Pancreas (tissue), 10 donors: ENCODE results near the gene PAPPA. TPM values are rescaled to one million over a fixed set of nuclear protein-coding genes. Genes with fewer than 3 reads are reported as not detected.

ENCODE experiments used
- ATAC-seq, 4 donors: fragments of 200-7000 bp; cut with Tn5 transposase; one replicate each; pipeline versions ENCODE4 v1.8.0 to v1.9.1; 2020; ENCODE audit warnings: mild to moderate bottlenecking in 4 of 4, moderate library complexity in 4 of 4
- DNase-seq, 6 donors: peaks; one replicate each; pipeline ENCODE4 v3.0.0-alpha.2; 2020
- FAIRE-seq: peaks from 2 replicates; lab custom pipeline; 2012; peaks lifted over from hg19 to GRCh38; lab: Jason Lieb, UNC
- H3K27ac ChIP-seq, 4 donors: fragments of 200-600 bp; sonication (generic); 1 replicate in 3 of 4; 2 replicates in 1 of 4; pipeline versions ENCODE4 v1.5.0 to v1.8.0; 2020
- H3K27me3 ChIP-seq, 4 donors: fragments of 200-600 bp; one replicate each; pipeline ENCODE4 v1.8.0; 2021
- H3K36me3 ChIP-seq, 3 donors: fragments of 200-600 bp; sonication (generic) in 1 of 3; one replicate each; pipeline versions ENCODE4 v1.5.0 to v1.8.0; 2020 to 2021
- H3K4me1 ChIP-seq, 3 donors: fragments of 200-600 bp; one replicate each; pipeline ENCODE4 v1.8.0; 2021
- H3K4me3 ChIP-seq, 4 donors: fragments of 200-600 bp; sonication (generic) in 2 of 4; one replicate each; pipeline versions ENCODE4 v1.5.0 to v1.8.0; 2020 to 2021
- H3K9me3 ChIP-seq, 4 donors: fragments of 200-600 bp; one replicate each; pipeline ENCODE4 v1.8.0; 2021
- WGBS, 2 donors: extraction: QIAGEN DNeasy Blood & Tissue Kit; methylation state at CpG; one replicate each; pipeline ENCODE4 v1.1.7; 2013; 5-methylcytosine and 5-hydroxymethylcytosine counted together
- intact Hi-C, 3 donors: fragments of 100-400 bp; cut with DNase I; formaldehyde crosslinking; loops; one replicate each; pipeline versions ENCODE4 v1.11.1 to v1.14.2; 2022
- polyA plus RNA-seq, 2 donors: library from polyadenylated mRNA; stranded (reverse); fragments of 200-250 nt; gene quantifications; one replicate each; pipeline ENCODE4 v1.2.3, GENCODE V29; 2013
- total RNA-seq, 6 donors: library from RNA; stranded (reverse); fragmentation: NEBNext Ultra II Directional in 4 of 6; extraction: Animal tissue kit (Norgen Biotek cat#: 25700) in 4 of 6; gene quantifications; one replicate each; pipeline versions ENCODE4 v1.2.1 to v1.2.4, GENCODE V29; 2021 to 2023
- TF ChIP-seq, protein P1 (sequence below), 4 donors: fragments of 200-600 bp; sonication (generic) in 3 of 4; IDR thresholded peaks; one replicate each; pipeline versions ENCODE4 v1.5.0 to v1.8.0; 2021; ENCODE audit warnings: antibody characterized with exemption in 4 of 4
- donor health status: healthy with polysubstance abuse.
- donor health status: DM: no; HTN: no; CAD: no; lungs with moderate emphysema.
- donor health status: DM: no; HTN: no; CAD: no.
- donor health status: control.
- donor health status: control.
- donor health status: Bipolar disorder and iron deficiency.
- donor health status: DM: yes; HTN: yes; CAD: no.
- donor health status: DM: no; HTN: no; CAD: no.
- donor health status: DM: no; HTN: no; CAD: no.
- donor health status: DM: yes; HTN: yes; CAD: no.

The PAPPA gene
- total and polyA plus RNA-seq, 8 donors: 0.11 to 3.4 (median 0.76) TPM

DNA sequence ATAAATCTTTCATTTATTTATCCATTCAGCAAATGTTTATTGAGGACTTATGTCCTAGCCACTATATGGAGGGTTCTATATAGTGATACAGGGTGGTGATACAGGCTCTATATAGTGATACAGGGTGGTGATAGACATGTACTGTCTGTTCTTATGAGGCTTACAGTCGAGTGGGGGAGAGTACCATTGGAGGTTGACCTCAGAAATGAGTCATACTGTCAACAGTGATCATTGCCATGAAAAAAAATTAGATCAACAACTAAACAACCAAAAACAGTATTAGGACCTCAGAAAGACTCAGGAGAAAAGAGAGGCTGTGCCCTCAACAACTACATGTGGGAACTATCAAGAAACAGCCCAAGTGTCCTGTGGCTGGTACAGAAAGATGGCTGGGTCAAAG lies 22.0 kb downstream of the PAPPA start:
- Histone ChIP-seq H3K27me3 (no peaks in the 10 kb centered on the region), H3K27ac (no peak overlapping the region), H3K9me3 (no peaks in the 10 kb centered on the region), H3K4me3 (no peak overlapping the region), H3K36me3 (no peaks in the 10 kb centered on the region), H3K4me1 (no peaks in the 10 kb centered on the region)
- DNase-seq (no peak), ATAC-seq (no peak), FAIRE-seq (no peak)
- 34 to 43% methylated on average over 1 of the region's 1 CpG for WGBS, 2 donors
- TF ChIP-seq, protein P1, sequence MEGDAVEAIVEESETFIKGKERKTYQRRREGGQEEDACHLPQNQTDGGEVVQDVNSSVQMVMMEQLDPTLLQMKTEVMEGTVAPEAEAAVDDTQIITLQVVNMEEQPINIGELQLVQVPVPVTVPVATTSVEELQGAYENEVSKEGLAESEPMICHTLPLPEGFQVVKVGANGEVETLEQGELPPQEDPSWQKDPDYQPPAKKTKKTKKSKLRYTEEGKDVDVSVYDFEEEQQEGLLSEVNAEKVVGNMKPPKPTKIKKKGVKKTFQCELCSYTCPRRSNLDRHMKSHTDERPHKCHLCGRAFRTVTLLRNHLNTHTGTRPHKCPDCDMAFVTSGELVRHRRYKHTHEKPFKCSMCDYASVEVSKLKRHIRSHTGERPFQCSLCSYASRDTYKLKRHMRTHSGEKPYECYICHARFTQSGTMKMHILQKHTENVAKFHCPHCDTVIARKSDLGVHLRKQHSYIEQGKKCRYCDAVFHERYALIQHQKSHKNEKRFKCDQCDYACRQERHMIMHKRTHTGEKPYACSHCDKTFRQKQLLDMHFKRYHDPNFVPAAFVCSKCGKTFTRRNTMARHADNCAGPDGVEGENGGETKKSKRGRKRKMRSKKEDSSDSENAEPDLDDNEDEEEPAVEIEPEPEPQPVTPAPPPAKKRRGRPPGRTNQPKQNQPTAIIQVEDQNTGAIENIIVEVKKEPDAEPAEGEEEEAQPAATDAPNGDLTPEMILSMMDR (IDR thresholded peaks at IDR 0.05): no peak
- intact Hi-C loops: no loop called here

DNA sequence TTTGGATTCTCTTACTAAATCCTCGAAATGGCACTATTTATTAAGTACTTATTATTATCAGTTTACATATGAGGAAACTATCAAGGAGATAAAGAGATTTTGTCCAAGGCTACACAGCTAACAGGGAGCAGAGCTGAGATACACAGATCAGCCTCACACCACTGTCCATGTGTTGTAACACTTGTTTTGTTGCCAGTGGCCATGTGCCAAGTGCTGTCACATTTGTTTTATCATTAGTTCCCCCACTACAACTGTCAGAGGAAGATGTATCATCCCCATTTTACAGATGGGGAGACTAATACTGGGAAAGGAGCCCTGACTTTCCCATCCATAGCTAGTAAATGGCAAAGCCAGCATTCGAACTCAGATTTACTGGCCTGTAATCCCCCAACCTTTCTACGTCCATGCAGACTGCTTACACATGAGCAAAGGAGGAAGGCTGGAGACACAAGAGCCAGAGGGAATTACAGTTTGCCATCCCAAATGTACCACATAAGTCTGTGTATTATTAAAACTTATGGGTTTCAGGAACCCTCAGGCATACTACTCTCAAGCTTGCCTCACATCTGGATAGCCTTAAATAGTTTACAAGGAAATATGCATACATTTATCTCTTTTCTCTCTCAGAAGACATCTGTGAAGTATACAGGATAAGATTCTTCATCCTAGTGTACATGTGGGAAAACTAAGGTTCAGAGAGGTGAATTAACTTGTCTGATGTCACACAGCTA lies 25.1 kb downstream of the PAPPA start:
- Histone ChIP-seq H3K36me3 (no peaks in the 10 kb centered on the region), H3K4me3 (no peak overlapping the region), H3K27me3 (no peaks in the 10 kb centered on the region), H3K4me1 (no peaks in the 10 kb centered on the region), H3K9me3 (no peaks in the 10 kb centered on the region), H3K27ac (no peak overlapping the region)
- 38 to 54% methylated on average over 3 of the region's 3 CpGs for WGBS, 2 donors
- intact Hi-C loops: no loop called here
- FAIRE-seq: no peak
- TF ChIP-seq, protein P1 (IDR thresholded peaks at IDR 0.05): no peak
- no peak for DNase-seq
- ATAC-seq: no peak

DNA sequence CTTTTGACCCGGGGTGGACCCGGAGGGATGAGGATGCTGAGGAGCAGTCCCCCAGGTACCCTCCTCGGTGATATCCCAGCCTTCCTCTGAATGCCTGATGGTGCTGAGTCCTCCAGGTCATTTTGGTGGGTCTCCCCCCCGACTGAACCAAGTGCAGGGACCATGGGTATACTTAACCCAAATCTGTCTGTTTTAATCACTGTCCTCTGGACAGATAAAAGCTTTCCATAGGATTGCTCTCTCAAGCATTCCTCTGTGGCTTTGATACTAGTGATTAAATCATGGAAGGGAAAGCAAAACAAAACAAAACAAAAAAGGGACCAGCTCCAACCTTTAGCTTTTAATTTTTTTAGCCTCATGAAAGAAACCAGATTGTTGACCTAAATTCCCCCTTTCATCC lies 26.0 kb downstream of the PAPPA start:
- intact Hi-C loops: no loop called here
- ATAC-seq (no peak), DNase-seq (no peak), FAIRE-seq (no peak)
- Histone ChIP-seq H3K27me3 (no peaks in the 10 kb centered on the region), H3K9me3 (no peaks in the 10 kb centered on the region), H3K36me3 (no peaks in the 10 kb centered on the region), H3K4me1 (no peaks in the 10 kb centered on the region), H3K27ac (no peak overlapping the region), H3K4me3 (no peak overlapping the region)
- 59 to 72% methylated on average over 4 of the region's 4 CpGs for WGBS, 2 donors
- TF ChIP-seq, protein P1 (IDR thresholded peaks at IDR 0.05): no peak

DNA sequence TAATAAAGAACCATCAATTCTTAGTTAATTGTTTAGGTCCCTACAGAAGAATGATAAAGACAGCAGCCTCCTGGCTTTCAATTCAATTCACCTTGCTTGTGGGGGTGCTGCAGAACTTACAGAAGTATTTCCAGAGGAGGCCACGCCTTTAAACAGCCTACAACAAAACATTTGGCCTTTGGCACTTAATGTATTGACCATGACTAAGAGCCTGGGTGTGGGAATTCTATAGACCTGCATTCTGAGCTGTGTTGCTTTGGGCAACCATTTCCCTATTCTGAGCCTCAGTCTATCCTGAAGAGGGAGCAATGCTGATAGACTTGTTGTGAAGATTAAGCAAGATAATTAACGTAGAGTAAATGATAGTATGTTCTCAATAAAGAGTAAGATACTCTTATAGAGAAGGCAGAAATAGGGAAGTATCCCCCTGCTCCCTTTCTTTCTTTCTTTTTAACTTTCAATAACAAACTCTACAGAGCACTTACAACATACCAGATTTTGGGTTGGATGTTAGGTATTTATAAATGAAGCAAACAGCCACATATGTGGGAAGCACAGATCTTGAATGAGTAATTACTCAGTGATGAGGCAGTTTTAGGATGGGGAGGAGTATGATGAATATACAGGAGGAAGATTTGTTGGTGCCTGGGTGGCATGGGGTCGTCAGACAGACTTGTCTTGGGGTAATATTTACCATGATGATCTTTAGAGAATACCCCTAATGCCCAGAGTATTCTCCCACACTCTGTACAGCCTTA lies 28.4 kb downstream of the PAPPA start:
- Histone ChIP-seq H3K4me3 (no peak overlapping the region), H3K27ac (no peak overlapping the region), H3K4me1 (no peaks in the 10 kb centered on the region), H3K36me3 (no peaks in the 10 kb centered on the region), H3K27me3 (no peaks in the 10 kb centered on the region), H3K9me3 (no peaks in the 10 kb centered on the region)
- no peak for FAIRE-seq
- 31 to 45% methylated on average over 3 of the region's 3 CpGs for WGBS, 2 donors
- ATAC-seq: no peak
- TF ChIP-seq, protein P1 (IDR thresholded peaks at IDR 0.05): no peak
- no peak for DNase-seq
- intact Hi-C loops: no loop called here

DNA sequence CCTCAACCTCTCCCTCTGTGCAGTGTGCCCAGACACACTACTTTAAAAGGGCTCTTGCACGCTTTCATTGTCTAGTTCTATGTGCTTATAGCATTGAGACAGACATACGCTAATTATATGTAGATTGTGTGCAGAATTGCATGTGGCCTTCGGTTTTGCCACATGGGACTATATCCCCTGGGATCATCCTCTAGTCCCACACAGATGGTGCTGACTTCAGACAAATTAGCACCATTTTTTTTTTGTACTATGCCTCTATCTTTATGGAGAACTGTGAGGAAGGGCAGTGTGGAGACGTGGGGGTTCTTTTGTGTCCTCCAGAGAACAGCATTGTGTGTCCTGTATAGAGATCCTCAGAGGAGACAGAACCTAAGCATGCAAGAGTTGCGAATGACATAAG lies 29.3 kb downstream of the PAPPA start:
- no peaks in the 10 kb centered on the region for H3K9me3 ChIP-seq
- no peaks in the 10 kb centered on the region for H3K4me1 ChIP-seq
- FAIRE-seq: no peak
- 63 to 78% methylated on average over 5 of the region's 5 CpGs for WGBS, 2 donors
- no peak for ATAC-seq
- H3K27ac ChIP-seq: no peak overlapping the region
- TF ChIP-seq, protein P1 (IDR thresholded peaks at IDR 0.05): no peak
- intact Hi-C loops: no loop called here
- H3K27me3 ChIP-seq: no peaks in the 10 kb centered on the region
- DNase-seq: no peak
- no peaks in the 10 kb centered on the region for H3K36me3 ChIP-seq
- no peak overlapping the region for H3K4me3 ChIP-seq
